Transverse colon (tissue), 4 donors: ENCODE data around the gene ARHGAP22. TPM values are rescaled to one million over a fixed set of nuclear protein-coding genes. Genes with fewer than 3 reads are reported as not detected.

Experiments
- DNase-seq: peaks from one replicate; pipeline ENCODE4 v3.0.0-alpha.2; 2019
- H3K27ac ChIP-seq, 4 donors: fragments of 200-600 bp; sonication (generic); 2 replicates each; pipeline ENCODE4 v1.5.1; 2016 to 2018; ENCODE audit warnings: inconsistent platforms in 4 of 4
- H3K27me3 ChIP-seq: fragments of 200-600 bp; sonication (generic); 2 replicates; pipeline ENCODE4 v1.5.1; 2017; ENCODE audit warnings: inconsistent platforms
- H3K36me3 ChIP-seq, 4 donors: fragments of 200-600 bp; sonication (generic); 2 replicates each; pipeline ENCODE4 v1.5.1; 2017 to 2019; ENCODE audit warnings: inconsistent platforms in 4 of 4
- H3K4me1 ChIP-seq, 4 donors: fragments of 200-600 bp; sonication (generic); 2 replicates each; pipeline ENCODE4 v1.5.1; 2017 to 2020; ENCODE audit warnings: inconsistent platforms in 4 of 4
- H3K4me3 ChIP-seq, 4 donors: fragments of 200-600 bp; sonication (generic); 1 replicate in 1 of 4; 2 replicates in 3 of 4; pipeline versions ENCODE4 v1.5.1 to v1.6.1; 2017 to 2019; ENCODE audit warnings: inconsistent platforms in 4 of 4
- H3K9me3 ChIP-seq, 2 donors: fragments of 200-600 bp; sonication (generic); 2 replicates each; pipeline ENCODE4 v1.5.1; 2017 to 2019; ENCODE audit warnings: inconsistent platforms in 2 of 2
- CTCF ChIP-seq, 5 experiments: fragments of 200-600 bp in 3 of 5; fragments of 450-650 bp in 2 of 5; sonication (generic) in 3 of 5; IDR thresholded peaks; 1 replicate in 2 of 5; 2 replicates in 3 of 5; pipeline ENCODE4 v1.5.1; 2016 to 2017; ENCODE audit warnings: antibody characterized with exemption in 5 of 5, inconsistent platforms in 3 of 5, mild to moderate bottlenecking in 2 of 5, moderate library complexity in 1 of 5
- EP300 ChIP-seq: sonication (generic); formaldehyde crosslinking; IDR thresholded peaks from one replicate; pipeline ENCODE4 v1.6.1; 2017; ENCODE audit warnings: antibody characterized with exemption, low read depth
- POLR2A ChIP-seq: fragments of 450-650 bp; IDR thresholded peaks from one replicate; pipeline ENCODE4 v1.6.1; 2016; ENCODE audit warnings: antibody characterized with exemption, mild to moderate bottlenecking, moderate library complexity
- POLR2AphosphoS5 ChIP-seq, 3 donors: sonication (generic); formaldehyde crosslinking; IDR thresholded peaks; one replicate each; pipeline ENCODE4 v1.6.1; 2016; ENCODE audit warnings: antibody characterized with exemption in 3 of 3
- WGBS, 2 donors: methylation state at CpG; one replicate each; pipeline ENCODE4 v1.1.5; 2018; ENCODE audit warnings: low coverage in 1 of 2; 5-methylcytosine and 5-hydroxymethylcytosine counted together
- in situ Hi-C, 4 donors: fragments of 200-750 bp; cut with MboI; loops; one replicate each; pipeline versions ENCODE4 v1.15.0 to v1.15.1; 2017; ENCODE audit warnings: low sequenced_read_pairs in 3 of 4, low pct_ligation_motif_present in 1 of 4, low pct_unique_long_range_greater_than_20kb in 1 of 4
- intact Hi-C: fragments of 100-400 bp; cut with DNase I; formaldehyde crosslinking; loops from one replicate; pipeline ENCODE4 v1.15.1; 2023; ENCODE audit warnings: low total_unique reads
- total RNA-seq, 4 donors: library from RNA; depleted of rRNA; stranded (reverse); fragments of >200 nt; gene quantifications; one replicate each; pipeline ENCODE4 v1.1.0, GENCODE V29; 2016

ARHGAP22 gene
- total RNA-seq, 4 donors from 2014 or later = 1.4 to 3.4 (median 1.7) TPM; not detected in 1

GRCh38 chr10:48598936-48599829, 5.7 kb downstream of the ARHGAP22 start:
- no peak for DNase-seq
- Histone ChIP-seq H3K36me3 (no peaks in the 10 kb centered on the region), H3K9me3 (no peaks in the 10 kb centered on the region), H3K4me3 (no peak overlapping the region), H3K27ac (peak overlapping the region in 1 of 4 donors; percentile 46), H3K27me3 (peaks cover 3% of the 10 kb centered on the region), H3K4me1 (peaks cover 3 to 5% (median 3%) of the 10 kb centered on the region in 4 donors)
- TF ChIP-seq POLR2A = no peak
- no peak for TF ChIP-seq POLR2AphosphoS5 (IDR thresholded peaks at IDR 0.05)
- TF ChIP-seq CTCF (IDR thresholded peaks at IDR 0.05) = no peak
- TF ChIP-seq EP300 = no peak
- WGBS, 2 donors = 77 to 80% methylated on average over 1 to 6 of the region's 6 CpGs
- intact Hi-C loops (no loop called here), in situ Hi-C loops (no loop called here)

GRCh38 chr10:48598243-48598935, 6.5 kb downstream of the ARHGAP22 start:
- WGBS, 2 donors = 64% methylated on average over 6 of the region's 7 CpGs; no CpG with 5 or more reads in 1 of the 2 donors

GRCh38 chr10:48595539-48595932, 9.3 kb downstream of the ARHGAP22 start:
- Histone ChIP-seq H3K27me3 (no peaks in the 10 kb centered on the region), H3K4me1 (no peaks in the 10 kb centered on the region), H3K27ac (no peak overlapping the region), H3K4me3 (no peak overlapping the region), H3K9me3 (no peaks in the 10 kb centered on the region), H3K36me3 (no peaks in the 10 kb centered on the region)
- intact Hi-C loops = no loop called here
- 92 to 93% methylated on average over 3 of the region's 3 CpGs for whole genome bisulfite sequencing, 2 donors
- no peak for TF ChIP-seq POLR2AphosphoS5 (IDR thresholded peaks at IDR 0.05)
- no peak for TF ChIP-seq CTCF (IDR thresholded peaks at IDR 0.05)
- no peak for TF ChIP-seq POLR2A
- TF ChIP-seq EP300 = no peak
- in situ Hi-C loops = no loop called here
- DNase-seq = no peak

More at GRCh38 chr10:48598243-48598935, 6.5 kb downstream of the ARHGAP22 start:
- intact Hi-C loops (no loop called here), in situ Hi-C loops (no loop called here)
- no peaks in the 10 kb centered on the region for H3K36me3 ChIP-seq
- DNase-seq = peak; percentile 28
- no peaks in the 10 kb centered on the region for H3K27me3 ChIP-seq
- no peaks in the 10 kb centered on the region for H3K4me1 ChIP-seq
- no peaks in the 10 kb centered on the region for H3K9me3 ChIP-seq
- H3K4me3 ChIP-seq = no peak overlapping the region
- TF ChIP-seq POLR2AphosphoS5 (IDR thresholded peaks at IDR 0.05) = peak in 2 of 3 donors; percentile 18 to 26
- no peak for TF ChIP-seq CTCF (IDR thresholded peaks at IDR 0.05)
- H3K27ac ChIP-seq = peak overlapping the region in 1 of 4 donors; percentile 46

GRCh38 chr10:48594803-48595538, 9.9 kb downstream of the ARHGAP22 start:
- H3K36me3 ChIP-seq = no peaks in the 10 kb centered on the region
- no peak overlapping the region for H3K4me3 ChIP-seq
- WGBS, 2 donors = 83 to 84% methylated on average over 1 to 7 of the region's 7 CpGs
- H3K9me3 ChIP-seq = no peaks in the 10 kb centered on the region
- TF ChIP-seq CTCF (IDR thresholded peaks at IDR 0.05) = no peak
- no peak for TF ChIP-seq EP300
- no peak for TF ChIP-seq POLR2AphosphoS5 (IDR thresholded peaks at IDR 0.05)
- TF ChIP-seq POLR2A = no peak
- H3K27ac ChIP-seq = no peak overlapping the region
- intact Hi-C loops = no loop called here
- in situ Hi-C loops = no loop called here
- no peaks in the 10 kb centered on the region for H3K4me1 ChIP-seq
- no peak for DNase-seq
- H3K27me3 ChIP-seq = no peaks in the 10 kb centered on the region
